ENCODE data around the gene AHSP. TPM values are rescaled to one million over a fixed set of nuclear protein-coding genes. Genes with fewer than 3 reads are reported as not detected.

AHSP gene
- total RNA-seq, 1 donor from 2014 or later: not detected

DNA sequence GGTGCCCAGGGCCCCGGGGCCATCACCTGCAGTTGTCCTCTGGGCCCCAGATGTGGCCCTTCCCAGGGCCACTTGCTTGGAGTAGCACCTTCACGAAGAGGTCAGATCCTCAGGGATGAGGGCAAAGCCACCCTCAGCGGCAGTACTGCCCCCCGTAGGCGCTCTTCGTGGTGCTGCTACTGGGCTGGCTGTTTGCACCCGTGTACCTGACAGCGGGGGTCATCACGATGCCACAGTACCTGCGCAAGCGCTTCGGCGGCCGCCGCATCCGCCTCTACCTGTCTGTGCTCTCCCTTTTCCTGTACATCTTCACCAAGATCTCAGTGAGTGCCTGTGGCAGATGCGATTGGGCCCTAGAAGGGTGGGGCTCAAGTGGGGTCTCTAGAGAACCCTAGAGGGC lies 42.1 kb upstream of the AHSP start:
- H3K4me3 ChIP-seq (ENCODE audit: low read depth, low read length): no peak overlapping the region
- DNase-seq (ENCODE audit: low read depth): no peak
- TF ChIP-seq, protein P1, sequence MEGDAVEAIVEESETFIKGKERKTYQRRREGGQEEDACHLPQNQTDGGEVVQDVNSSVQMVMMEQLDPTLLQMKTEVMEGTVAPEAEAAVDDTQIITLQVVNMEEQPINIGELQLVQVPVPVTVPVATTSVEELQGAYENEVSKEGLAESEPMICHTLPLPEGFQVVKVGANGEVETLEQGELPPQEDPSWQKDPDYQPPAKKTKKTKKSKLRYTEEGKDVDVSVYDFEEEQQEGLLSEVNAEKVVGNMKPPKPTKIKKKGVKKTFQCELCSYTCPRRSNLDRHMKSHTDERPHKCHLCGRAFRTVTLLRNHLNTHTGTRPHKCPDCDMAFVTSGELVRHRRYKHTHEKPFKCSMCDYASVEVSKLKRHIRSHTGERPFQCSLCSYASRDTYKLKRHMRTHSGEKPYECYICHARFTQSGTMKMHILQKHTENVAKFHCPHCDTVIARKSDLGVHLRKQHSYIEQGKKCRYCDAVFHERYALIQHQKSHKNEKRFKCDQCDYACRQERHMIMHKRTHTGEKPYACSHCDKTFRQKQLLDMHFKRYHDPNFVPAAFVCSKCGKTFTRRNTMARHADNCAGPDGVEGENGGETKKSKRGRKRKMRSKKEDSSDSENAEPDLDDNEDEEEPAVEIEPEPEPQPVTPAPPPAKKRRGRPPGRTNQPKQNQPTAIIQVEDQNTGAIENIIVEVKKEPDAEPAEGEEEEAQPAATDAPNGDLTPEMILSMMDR (conservative IDR thresholded peaks at IDR 0.05; ENCODE audit: low read depth, low read length): no peak

DNA sequence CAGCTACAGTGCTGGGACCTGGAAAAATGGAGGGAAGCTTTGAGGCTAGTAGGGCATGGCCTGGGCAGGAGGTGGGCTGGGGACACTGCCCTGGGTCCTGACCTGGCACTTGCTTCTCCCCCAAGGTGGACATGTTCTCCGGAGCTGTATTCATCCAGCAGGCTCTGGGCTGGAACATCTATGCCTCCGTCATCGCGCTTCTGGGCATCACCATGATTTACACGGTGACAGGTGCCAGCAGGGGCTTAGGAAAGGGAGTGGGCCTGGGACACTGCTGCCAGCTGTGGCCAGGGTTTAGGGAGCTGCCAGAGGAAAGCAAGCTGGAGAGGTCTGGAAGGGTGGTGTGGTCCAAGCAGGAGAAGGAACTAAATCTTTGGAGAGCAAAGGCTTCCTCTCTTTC lies 41.7 kb upstream of the AHSP start:
- H3K4me3 ChIP-seq (ENCODE audit: low read depth, low read length): no peak overlapping the region
- DNase-seq (ENCODE audit: low read depth): no peak
- TF ChIP-seq, protein P1 (conservative IDR thresholded peaks at IDR 0.05; ENCODE audit: low read depth, low read length): no peak

DNA sequence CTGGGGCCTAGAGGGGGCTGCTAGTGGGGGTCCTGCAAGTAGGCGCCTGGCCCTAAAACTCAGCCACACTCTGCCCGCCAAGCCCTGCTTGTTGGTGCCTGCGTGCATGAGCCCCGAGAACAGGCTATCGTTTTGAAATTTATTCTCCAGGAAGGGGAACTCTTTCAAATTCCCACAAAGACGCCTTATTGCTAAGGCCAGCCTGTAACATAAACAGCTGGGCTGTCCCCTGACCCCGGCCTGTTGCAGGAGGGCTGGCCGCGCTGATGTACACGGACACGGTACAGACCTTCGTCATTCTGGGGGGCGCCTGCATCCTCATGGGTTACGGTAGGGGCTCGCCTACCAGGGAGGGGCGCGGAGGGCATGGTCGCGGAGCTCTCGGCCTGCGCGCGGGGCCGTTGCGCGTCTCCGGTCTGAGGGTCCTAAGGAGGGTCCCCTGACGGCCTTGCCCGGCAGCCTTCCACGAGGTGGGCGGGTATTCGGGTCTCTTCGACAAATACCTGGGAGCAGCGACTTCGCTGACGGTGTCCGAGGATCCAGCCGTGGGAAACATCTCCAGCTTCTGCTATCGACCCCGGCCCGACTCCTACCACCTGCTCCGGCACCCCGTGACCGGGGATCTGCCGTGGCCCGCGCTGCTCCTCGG lies 40.5 kb upstream of the AHSP start:
- H3K4me3 ChIP-seq (ENCODE audit: low read depth, low read length): peak overlapping the region; percentile 54
- TF ChIP-seq, protein P1 (conservative IDR thresholded peaks at IDR 0.05; ENCODE audit: low read depth, low read length): no peak
- DNase-seq (ENCODE audit: low read depth): no peak

DNA sequence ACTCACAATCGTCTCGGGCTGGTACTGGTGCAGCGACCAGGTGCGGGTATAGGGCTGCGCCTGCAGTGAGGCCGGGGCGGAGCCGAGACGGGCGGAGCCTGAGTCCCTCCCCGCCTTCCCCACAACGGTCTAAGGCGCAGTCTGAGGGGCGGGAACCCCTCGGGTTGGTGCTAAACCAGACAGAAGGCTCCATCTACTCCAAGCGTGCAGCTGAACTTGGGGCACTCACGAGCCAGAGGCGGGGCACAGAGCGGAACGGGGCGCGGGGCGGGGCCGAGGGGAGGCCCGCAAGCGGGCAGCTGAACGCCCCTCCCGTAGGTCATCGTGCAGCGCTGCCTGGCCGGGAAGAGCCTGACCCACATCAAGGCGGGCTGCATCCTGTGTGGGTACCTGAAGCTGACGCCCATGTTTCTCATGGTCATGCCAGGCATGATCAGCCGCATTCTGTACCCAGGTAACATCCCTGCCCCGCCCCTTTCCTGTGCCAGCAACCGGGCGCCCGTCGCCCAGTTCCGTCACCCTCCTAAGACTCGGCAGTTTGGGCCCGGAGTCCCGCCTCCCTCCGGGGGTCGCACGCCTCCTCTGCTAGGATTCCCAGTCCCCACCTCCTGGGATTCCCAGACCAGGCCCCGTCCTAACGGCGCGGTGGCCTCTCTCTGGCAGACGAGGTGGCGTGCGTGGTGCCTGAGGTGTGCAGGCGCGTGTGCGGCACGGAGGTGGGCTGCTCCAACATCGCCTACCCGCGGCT lies 39.8 kb upstream of the AHSP start:
- TF ChIP-seq, protein P1 (conservative IDR thresholded peaks at IDR 0.05; ENCODE audit: low read depth, low read length): no peak
- peak overlapping the region; percentile 54 for H3K4me3 ChIP-seq (ENCODE audit: low read depth, low read length)
- DNase-seq (ENCODE audit: low read depth): no peak

DNA sequence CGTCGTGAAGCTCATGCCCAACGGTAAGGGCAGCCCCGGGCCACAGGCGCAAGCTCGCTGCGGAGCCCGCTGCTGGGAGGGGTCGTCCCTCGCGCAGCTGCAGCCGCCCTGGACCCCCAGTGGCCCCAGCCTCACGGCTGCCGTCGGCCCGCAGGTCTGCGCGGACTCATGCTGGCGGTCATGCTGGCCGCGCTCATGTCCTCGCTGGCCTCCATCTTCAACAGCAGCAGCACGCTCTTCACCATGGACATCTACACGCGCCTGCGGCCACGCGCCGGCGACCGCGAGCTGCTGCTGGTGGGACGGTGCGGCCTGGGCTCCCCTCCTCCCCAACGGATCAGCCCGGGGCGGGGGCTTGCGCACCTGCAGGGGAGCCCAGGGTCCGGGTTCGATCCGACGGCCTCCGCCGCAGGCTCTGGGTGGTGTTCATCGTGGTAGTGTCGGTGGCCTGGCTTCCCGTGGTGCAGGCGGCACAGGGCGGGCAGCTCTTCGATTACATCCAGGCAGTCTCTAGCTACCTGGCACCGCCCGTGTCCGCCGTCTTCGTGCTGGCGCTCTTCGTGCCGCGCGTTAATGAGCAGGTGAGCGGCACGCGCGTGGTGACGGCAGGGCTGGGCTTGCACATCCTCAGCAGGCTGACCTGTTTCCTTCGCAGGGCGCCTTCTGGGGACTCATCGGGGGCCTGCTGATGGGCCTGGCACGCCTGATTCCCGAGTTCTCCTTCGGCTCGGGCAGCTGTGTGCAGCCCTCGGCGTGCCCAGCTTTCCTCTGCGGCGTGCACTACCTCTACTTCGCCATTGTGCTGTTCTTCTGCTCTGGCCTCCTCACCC lies 39.0 kb upstream of the AHSP start:
- no peak for DNase-seq (ENCODE audit: low read depth)
- TF ChIP-seq, protein P1 (conservative IDR thresholded peaks at IDR 0.05; ENCODE audit: low read depth, low read length): no peak

DNA sequence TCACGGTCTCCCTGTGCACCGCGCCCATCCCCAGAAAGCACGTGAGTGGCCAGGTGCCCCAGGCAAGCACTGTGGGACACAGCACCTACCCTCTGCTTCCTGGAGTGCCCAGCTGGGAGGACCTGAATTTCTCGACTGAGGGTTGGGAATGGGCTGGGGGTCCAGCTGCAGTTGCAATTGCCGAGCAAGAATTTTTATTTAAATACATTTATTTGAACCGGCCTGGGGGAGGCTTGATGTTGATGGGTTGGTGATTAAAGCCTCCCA lies 38.5 kb upstream of the AHSP start:
- DNase-seq (ENCODE audit: low read depth): no peak
- H3K4me3 ChIP-seq (ENCODE audit: low read depth, low read length): no peak overlapping the region
- TF ChIP-seq, protein P1 (conservative IDR thresholded peaks at IDR 0.05; ENCODE audit: low read depth, low read length): no peak

More for the DNA sequence above, 39.0 kb upstream of the AHSP start:
- no peak overlapping the region for H3K4me3 ChIP-seq (ENCODE audit: low read depth, low read length)

All from epithelial cell of proximal tubule (primary cell).